ENCODE results near the gene SUSD3. TPM values are rescaled to one million over a fixed set of nuclear protein-coding genes. Genes with fewer than 3 reads are reported as not detected.
A peak's percentile ranks its signal among the peaks of the same experiment; 100 is the strongest.

SUSD3 gene
- total RNA-seq, 2 donors from 2014 or later = 7.0 to 21.4 TPM

DNA sequence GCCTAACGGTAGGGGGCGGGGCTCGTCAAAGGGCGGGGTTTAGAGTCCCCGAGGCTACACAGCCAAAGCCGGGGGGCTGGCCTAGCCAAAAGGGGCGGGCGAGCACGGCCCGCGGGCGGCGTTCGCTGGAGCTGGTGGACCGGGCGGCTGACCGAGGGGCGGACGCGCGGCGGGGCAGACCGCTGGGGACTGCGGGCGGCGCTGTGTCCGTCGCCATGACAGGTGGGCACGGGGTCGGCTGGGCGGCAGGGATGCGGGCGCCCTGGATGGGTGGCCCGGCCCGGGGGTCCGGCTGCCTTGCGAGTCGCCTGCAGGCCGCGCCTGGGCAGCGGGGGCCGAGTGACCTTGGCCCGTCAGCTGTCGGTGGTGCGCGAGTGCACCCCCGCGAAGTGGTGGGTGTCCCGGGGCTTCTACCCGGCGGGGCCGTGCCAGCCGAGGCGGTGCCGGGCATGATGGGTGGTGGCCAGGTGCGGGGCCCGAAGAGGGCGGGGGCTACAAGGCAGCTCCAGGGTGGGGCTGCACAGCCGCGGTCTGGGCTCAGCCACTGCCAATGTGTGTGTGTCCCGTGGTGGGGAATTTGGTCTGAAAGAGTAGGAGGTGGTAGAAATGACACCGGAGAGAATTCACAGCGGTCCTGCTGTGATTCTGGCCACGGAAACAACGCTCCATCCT is 37.8 kb downstream of the SUSD3 start, which contains the start of gene CARD19:
Gene CARD19 (plus strand): TSS at position 87 of the 672 bp plus-strand sequence. CDS start 129 bp downstream, at position 216.
- peaks cover under 1% of the 10 kb centered on the region for H3K9me3 ChIP-seq
- H3K4me1 ChIP-seq (ENCODE audit: control insufficient read depth in 1 of 2, low read depth in 2 of 2) = peaks cover 25 to 43% of the 10 kb centered on the region in 2 donors
- peak within 1 kb of the TSS; percentile 96 to 98 for H3K27ac ChIP-seq
- H3K27me3 ChIP-seq (replicated peaks; ENCODE audit: insufficient read depth) = no peaks in the 10 kb centered on the region
- ATAC-seq (ENCODE audit: insufficient number of reproducible peaks, low FRiP score, low read depth) (no peak), DNase-seq (ENCODE audit: low spot score) (no peak)
- no peaks in the 10 kb centered on the region for H3K36me3 ChIP-seq
- peak within 1 kb of the TSS; percentile 96 for H3K4me3 ChIP-seq
- TF ChIP-seq, protein P1, sequence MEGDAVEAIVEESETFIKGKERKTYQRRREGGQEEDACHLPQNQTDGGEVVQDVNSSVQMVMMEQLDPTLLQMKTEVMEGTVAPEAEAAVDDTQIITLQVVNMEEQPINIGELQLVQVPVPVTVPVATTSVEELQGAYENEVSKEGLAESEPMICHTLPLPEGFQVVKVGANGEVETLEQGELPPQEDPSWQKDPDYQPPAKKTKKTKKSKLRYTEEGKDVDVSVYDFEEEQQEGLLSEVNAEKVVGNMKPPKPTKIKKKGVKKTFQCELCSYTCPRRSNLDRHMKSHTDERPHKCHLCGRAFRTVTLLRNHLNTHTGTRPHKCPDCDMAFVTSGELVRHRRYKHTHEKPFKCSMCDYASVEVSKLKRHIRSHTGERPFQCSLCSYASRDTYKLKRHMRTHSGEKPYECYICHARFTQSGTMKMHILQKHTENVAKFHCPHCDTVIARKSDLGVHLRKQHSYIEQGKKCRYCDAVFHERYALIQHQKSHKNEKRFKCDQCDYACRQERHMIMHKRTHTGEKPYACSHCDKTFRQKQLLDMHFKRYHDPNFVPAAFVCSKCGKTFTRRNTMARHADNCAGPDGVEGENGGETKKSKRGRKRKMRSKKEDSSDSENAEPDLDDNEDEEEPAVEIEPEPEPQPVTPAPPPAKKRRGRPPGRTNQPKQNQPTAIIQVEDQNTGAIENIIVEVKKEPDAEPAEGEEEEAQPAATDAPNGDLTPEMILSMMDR (IDR thresholded peaks at IDR 0.05) = no peak

DNA sequence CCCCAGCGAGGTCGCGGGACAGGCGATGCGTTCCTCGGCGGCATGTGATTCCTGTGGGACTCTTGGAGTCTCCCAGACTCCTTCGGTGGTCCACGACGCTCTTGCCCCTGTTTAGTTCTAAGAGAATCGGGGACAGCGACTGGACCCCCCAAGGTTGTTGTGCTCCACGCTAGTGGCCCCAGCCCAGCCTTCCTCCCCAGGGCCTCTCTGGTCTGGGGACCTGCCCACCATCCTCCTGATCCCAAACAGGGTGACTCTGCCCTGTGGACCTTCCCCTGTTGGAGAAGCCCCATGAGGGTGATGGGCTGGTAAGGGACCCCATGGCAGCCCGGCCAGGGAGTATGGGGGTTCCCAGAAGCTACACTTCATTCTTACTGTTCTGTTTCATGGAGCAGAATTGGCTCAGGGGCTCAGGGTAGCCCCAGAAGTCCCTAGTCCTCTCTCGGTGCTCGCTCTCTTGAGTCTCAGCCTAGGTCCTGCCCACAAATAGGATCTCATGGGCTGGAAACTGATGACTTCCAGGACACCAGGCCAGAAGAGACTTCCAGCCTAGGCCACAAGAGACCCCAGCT is 38.4 kb downstream of the SUSD3 start:
- H3K27me3 ChIP-seq (replicated peaks; ENCODE audit: insufficient read depth) = no peaks in the 10 kb centered on the region
- ATAC-seq (ENCODE audit: insufficient number of reproducible peaks, low FRiP score, low read depth) (no peak), DNase-seq (ENCODE audit: low spot score) (no peak)
- peaks cover 25 to 43% of the 10 kb centered on the region in 2 donors for H3K4me1 ChIP-seq (ENCODE audit: control insufficient read depth in 1 of 2, low read depth in 2 of 2)
- no peaks in the 10 kb centered on the region for H3K36me3 ChIP-seq
- TF ChIP-seq, protein P1 (IDR thresholded peaks at IDR 0.05) = no peak
- peak overlapping the region; percentile 96 to 98 for H3K27ac ChIP-seq
- no peaks in the 10 kb centered on the region for H3K9me3 ChIP-seq
- H3K4me3 ChIP-seq = peak overlapping the region; percentile 96

DNA sequence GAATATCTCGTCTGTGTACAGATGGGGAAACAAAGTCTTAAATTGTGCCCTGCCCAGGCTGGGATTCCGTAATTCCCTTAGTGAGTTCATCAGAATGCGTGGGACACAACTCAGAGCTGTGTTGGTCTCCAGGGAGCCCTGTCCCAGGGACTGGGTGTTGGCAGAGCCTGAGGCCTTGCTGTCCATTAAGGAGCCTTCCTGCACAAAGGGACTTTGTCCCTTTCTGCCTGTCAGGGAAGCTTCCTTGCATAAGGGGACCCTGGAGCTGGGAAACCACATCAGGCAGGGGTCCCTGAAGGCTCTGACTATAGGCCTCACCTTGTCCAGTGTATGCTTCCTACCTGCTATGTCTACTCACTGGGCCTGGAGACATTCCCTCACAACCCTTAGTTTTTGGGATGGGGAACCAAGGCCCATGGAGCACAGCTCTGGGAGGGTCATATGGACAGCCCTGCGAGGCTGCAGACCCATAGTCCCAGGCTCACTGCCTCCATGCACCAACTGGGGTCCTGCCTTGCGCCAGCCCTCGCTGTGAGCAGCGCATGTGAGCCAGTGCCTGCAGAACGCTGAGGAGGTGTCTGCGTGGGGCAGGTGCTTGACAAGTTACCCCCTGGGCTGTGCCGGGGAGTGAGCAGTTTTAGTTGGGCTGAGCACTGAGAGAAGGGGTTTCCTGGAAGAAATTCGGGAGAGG is 39.2 kb downstream of the SUSD3 start:
- Histone ChIP-seq H3K27ac (peak overlapping the region; percentile 96 to 98), H3K36me3 (no peaks in the 10 kb centered on the region), H3K27me3 (replicated peaks; ENCODE audit: insufficient read depth) (no peaks in the 10 kb centered on the region), H3K9me3 (no peaks in the 10 kb centered on the region), H3K4me3 (peak overlapping the region; percentile 96), H3K4me1 (ENCODE audit: control insufficient read depth in 1 of 2, low read depth in 2 of 2) (peaks cover 25 to 43% of the 10 kb centered on the region in 2 donors)
- DNase-seq (ENCODE audit: low spot score) = no peak
- TF ChIP-seq, protein P1 (IDR thresholded peaks at IDR 0.05) = no peak
- ATAC-seq (ENCODE audit: insufficient number of reproducible peaks, low FRiP score, low read depth) = no peak

DNA sequence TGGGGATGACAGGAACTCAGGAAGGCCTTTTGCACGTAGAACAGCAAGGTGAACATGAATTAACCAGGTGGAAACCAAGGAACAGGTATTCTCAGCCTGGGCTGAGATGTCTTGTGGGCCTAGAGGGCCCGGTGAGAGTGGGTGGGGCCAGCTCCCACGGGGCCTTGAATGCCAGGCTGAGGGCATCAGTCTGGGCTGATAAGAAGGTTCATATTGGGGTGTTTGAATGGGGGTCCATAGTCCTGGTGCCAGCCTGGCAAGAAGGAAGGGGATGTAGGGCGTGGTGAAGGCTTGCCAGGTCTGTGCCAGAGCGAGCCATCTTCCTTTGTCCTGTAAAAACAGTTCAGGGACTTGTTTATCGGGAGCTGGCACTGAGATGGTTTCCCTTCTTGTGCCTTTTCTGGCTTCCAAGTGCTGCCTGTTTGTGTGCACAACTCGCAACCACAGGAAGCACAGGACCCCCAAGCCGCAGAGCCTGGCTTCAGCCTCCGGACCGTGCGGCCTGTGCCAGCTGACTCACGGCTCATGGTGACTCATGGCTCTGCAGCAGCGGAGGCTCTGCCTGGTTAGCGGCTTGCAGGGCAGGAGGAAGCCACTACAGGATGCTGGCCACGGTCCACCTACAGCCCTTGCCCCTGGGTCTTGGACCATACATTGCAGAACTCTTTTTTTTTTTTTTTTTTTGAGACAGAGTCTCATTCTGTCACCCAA is 39.9 kb downstream of the SUSD3 start:
- peak overlapping the region; percentile 96 to 98 for H3K27ac ChIP-seq
- H3K27me3 ChIP-seq (replicated peaks; ENCODE audit: insufficient read depth) = no peaks in the 10 kb centered on the region
- H3K9me3 ChIP-seq = no peaks in the 10 kb centered on the region
- ATAC-seq (ENCODE audit: insufficient number of reproducible peaks, low FRiP score, low read depth) = peak; percentile 37
- TF ChIP-seq, protein P1 (IDR thresholded peaks at IDR 0.05) = no peak
- peak overlapping the region; percentile 96 for H3K4me3 ChIP-seq
- no peaks in the 10 kb centered on the region for H3K36me3 ChIP-seq
- peaks cover 25 to 43% of the 10 kb centered on the region in 2 donors for H3K4me1 ChIP-seq (ENCODE audit: control insufficient read depth in 1 of 2, low read depth in 2 of 2)
- peak; percentile 83 for DNase-seq (ENCODE audit: low spot score)
